ENCODE results near the gene PLEKHA8.

PLEKHA8 gene, protein sequence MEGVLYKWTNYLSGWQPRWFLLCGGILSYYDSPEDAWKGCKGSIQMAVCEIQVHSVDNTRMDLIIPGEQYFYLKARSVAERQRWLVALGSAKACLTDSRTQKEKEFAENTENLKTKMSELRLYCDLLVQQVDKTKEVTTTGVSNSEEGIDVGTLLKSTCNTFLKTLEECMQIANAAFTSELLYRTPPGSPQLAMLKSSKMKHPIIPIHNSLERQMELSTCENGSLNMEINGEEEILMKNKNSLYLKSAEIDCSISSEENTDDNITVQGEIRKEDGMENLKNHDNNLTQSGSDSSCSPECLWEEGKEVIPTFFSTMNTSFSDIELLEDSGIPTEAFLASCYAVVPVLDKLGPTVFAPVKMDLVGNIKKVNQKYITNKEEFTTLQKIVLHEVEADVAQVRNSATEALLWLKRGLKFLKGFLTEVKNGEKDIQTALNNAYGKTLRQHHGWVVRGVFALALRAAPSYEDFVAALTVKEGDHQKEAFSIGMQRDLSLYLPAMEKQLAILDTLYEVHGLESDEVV

DNA sequence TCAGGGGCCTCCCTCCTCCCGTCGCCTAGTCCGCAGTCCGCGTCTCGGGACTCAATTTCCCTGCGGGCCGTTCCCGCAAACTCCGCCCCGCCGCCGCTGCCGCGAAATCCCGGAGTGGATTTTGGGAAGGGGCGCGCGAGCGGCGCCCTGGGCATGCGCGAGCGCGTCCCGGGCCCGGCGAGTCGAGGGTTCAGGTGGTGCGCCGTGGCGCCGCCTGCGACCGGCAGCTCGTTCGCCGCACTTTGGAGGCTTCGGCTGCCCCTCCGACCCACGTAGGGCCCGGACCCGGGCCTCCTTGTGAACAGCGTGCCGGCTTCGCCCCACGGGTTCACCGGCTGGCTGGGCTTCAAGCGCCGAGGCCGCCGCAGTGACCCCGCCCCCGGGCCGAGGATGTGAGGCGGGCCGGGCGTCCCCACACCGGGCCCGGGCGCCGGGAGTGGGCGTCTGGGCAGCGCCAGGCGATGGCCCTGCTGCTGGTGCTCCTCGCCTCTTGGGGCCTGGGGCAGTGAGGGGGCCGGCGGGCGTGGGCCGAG, at the start of gene PLEKHA8:
Gene PLEKHA8, plus strand, starts transcription at position 197 of the 533 bp plus-strand sequence. CDS start 351 bp downstream, outside the sequence.
- DNase-seq = peak; percentile 82

DNA sequence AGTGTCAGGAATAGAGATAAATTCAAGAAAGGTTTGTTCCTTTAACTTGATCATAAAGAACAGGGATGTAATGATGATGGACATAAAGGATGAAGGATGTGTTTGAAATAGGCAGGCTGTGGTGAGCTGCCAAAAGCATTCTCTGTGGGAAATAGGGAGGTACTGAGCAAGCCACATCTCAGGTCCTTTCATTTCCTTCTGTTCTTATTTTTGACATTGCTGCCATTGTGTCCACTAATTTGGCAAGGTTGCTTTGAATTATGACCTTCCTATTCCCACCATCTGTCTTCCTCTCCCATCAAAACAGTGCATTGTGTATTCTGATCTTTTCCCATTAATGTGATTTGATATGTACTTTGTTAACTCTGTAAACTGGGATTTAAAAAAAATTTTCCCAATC, 48.1 kb upstream of the PLEKHA8 start:
- no peak for DNase-seq

DNA sequence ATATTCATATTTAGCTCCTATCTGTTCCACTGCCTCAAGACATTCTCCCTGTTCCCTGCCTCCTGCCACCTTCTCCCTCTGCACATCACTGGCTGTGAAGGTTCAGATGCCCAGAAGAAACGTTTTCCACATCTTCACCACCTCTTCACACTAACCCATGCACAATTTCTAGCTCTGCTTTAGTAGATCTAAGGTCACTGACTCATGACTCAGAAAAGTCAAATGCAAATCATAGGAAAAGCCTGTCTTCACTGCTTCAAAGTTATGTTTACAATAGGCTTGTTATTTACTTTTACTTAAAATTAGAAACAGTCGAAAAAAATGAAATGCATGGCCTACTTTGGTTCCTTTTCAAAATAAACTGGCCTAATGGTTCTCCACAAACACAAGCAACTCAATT, 41.1 kb upstream of the PLEKHA8 start:
- DNase-seq = peak; percentile 62

DNA sequence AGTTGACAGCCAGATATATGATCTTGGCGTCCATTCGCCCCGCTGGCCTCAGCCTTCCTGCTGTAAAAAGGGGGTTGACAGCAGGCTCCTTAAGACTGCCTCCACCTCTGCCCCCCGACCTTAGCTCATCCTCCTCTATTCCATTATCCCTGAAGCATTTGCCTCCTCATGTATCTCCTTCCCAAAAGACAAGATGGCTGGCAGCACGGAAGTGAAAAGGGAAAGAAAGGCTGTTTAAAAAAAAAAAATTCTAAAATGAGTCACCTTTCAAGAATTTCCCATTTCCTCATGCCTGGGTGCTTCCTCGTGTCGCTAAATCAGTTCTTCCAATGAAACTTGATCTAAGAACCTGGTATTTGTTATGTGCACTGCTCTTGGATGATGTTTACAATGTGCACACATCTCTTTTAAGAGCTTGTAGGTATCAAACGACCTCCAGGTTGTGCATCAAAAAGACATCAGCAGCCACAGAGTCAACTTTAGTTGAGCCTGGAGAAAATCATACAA, 40.3 kb upstream of the PLEKHA8 start:
- peak; percentile 54 for DNase-seq

DNA sequence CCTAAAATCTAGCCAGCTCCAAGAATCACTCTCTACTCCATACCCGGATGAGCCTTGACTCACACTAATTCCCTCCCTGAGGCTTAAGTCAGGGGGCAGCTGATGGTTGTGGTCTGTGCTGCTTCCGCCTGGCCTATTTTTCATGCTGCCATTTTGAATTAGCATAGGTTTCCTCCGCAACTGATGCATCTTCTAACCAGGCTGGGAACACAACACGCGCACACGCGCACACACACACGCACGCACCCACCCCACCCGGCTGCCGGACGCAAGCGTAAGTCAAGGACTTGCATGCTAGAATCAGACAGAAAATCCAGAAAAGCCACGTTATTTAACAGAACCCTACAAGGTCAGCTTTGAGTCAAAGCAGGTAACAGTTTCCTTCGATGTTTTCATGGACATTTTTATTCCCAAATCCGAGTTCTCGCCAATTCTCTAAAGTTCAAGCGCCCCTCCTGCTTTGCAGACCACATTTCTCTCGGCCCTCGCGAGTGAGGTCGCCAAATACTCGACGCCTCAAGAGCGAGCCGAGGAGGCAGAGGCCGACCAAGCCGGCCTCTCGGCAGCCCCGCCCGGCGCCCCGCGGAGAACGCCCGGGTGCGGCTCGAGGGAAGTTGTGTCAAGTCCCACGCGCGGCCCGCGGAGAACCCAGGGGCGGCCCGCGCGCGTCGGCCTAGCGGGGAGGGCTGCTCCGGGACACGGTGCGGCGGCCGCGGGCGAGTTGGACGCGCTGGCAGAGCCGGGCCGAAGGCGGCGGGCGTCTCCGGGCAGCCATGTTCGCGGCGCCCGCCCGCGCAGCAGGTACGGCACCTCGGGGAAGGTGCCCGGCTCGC, 39.6 kb upstream of the PLEKHA8 start:
- peak; percentile 63 for DNase-seq

DNA sequence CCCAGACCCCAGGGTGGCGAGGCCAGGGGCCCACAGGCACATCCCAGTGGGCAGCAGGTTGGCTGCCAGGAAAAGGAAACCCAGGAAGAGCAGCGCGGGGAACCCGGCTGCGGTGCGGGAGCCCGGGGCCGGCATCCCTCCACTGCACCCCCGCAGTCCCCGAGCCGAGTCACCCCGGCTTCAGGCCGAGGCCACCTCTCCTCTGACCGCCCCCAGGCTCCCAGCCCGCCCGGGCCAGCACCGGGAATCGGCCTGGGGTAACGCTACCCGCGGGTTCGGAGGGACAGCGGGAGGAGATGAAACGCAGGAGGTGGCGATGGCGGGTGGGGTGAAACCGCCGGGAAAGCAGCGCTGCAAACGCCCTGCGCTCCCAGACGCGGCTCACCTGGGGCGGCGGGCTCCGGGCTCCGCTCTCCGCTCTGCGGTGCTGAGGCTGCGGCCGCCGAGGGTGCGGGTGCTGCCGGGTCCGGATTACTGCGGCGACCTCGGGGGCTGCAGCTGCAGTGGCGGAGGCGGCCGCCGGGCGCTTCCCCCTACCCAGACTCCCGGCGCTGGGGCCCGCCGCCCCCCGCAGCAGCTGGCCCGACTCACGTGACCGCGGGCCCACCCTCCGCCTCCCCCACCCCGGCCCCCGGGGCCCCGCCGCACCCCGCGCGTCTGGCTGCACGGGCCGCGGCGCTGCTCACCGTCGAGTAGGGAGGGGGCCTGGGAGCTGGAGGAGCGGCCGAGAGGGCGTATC, 38.8 kb upstream of the PLEKHA8 start, which contains the start of gene SCRN1:
Gene SCRN1, minus strand, starts transcription at position 545 of the 739 bp plus-strand sequence. CDS start 20,734 bp downstream, outside the sequence.
- no peak for DNase-seq

DNA sequence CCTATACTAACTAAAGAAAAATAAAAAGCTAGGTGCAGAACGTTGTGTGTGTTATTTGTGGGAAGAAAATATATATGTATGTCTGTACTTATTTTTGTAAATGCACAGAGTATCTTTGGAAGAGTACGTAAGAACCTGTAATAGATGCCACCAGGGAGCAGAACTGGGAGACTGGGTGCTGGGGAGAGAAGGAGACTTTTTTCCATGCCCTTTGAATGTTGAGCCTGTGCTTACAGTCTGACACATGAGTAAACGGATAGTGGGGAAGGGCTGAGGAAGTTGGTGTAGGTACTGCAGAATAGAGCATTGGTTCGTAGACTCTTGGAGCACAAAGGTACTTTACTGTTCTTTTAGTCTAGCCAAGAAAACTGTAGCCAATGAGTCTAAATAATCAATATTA, 37.3 kb upstream of the PLEKHA8 start:
- DNase-seq = peak; percentile 4

DNA sequence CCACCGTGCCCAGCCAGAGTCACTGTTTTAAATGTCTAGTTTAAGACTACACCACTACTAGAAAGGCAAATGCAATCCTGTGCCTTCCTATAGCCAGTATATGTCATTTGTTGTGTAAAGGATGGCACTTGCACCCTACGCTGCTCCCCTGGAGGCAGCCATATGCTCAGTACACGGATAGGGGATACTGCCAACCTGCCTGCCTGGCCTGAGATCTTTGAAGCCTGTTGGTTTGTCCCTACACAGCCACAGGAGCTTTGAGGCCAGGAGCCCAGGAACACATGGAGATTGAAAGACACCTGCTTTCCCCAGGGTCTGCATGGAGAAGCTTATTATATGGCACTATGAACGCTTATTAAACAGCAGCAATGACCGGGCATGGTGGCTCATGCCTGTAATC, 36.3 kb upstream of the PLEKHA8 start:
- no peak for DNase-seq

DNA sequence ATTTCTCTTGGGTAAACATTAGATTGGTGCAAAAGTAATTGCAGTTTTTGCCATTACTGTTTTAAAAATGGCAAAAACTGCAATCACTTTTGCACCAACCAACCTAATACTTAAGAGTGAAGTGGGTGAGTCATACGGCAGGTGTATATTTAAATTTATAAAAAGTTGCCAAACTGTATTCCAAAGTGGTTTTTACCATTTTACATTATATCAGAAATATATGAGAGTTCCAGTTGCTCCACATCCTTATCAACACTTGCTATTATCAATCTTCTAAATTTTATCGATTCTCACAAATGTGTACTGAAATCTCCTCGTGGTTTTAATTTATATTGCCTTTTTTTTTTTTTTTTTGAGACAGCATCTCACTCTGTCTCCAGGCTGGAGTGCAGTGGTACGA, 35.1 kb upstream of the PLEKHA8 start:
- no peak for DNase-seq

DNA sequence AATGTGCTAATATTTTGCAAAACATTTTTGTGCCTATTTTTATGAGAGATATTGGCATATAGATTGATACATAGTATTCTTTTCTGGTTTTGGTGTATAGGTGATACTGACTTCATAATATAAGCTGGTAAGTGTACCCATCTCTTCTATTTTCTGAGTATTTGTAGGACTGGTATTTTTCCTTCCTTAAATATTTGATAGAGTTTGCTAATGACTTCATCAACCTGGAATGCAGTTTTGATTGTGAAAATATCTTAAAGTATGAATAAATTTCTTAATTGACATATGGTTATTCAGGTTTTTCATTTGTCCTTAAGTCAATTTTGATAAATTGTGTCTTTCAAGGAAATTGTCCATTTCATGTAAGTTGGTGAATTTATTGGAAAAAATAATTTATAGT, 32.6 kb upstream of the PLEKHA8 start:
- DNase-seq = no peak

DNA sequence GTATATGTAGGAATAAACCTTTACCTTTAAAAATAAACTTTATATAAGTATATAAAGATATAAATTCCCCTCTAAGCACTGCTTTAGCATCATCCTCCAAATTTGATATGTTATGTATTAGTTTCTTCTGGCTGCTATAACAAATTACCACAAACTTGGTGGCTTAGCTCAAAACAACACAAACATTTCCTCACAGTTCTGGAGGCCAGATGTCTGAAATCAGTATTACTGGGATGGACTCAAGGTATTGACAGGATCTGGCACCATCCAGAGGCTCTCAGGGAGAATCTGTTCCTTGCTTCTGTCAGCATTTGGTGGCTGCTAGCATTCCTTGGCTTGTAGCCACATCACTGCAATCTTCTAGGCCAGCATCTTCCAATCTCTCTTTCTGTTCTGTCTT, 31.9 kb upstream of the PLEKHA8 start:
- no peak for DNase-seq

DNA sequence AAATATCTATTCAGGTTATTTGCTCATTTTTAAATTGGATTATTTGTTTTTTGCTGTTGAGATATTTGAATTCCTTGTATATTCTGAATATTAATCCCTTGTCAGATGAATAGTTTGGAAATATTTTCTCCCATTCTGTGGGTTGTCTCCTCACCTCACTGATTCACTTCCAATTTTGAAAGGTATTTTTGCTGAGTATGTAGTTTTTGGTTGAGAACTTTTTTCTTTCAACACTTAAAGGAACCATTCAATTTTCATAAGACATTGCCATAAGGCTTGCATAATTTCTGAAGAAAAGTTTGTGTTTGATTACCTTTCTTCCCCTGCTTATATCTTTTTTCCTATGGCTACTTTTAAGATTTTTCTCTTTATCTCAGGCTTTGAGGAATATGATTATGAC, 29.7 kb upstream of the PLEKHA8 start:
- no peak for DNase-seq

DNA sequence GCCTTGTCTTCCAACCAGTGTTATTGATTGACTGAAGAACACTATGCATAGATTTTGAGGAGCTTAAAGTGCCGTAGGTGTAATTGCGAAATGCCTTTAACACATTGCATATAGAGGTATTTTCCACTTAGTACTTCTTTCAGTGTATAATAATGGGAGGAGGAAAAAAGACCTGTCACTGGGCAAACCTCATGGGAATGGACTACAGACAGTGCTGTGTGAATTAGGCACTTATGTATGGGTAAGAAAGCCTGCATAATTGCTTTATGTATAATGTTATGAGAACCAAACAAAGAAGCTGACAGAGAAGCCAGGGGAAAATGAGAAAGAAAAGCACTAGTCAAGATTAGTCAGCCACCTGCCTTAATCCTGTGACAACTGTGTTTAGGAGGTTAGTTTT, 26.2 kb upstream of the PLEKHA8 start:
- DNase-seq = no peak

DNA sequence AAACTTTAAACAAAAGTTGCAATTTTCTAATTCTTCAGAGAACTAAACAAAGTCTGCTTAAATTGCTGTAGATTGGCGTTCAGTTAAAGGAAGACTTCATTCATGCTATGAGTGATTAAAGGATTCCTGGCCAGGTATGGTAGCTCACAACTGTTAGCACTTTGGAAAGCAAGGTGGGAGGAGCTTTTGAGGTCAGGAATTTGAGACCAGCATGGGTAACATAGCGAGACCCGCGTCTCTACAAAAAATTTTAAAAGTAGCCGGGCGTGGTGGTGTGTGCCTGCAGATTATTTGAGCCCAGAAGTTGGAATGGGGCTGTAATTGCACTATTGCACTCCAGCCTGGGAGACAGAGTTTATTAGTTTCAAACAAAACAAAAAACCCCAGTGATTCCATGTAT, 25.1 kb upstream of the PLEKHA8 start:
- DNase-seq = no peak

DNA sequence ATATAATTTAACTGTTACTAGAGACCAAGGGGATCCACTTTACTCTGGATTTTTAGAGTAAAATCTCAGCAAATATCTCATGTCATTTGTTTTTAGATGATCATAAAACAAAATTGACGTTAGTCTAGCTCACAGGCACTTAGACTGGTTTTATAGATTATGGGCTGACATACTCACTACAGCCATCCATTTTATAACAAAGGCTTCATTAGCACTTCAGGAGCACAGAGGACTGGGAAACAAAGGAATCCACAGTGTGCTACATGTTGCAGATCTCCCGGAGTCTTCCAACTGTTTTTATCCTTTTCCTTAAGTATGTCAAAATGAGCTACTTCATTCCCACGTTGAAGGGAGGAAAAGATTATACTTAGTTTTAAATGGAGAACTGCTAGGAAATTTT, 22.7 kb upstream of the PLEKHA8 start:
- DNase-seq = no peak

DNA sequence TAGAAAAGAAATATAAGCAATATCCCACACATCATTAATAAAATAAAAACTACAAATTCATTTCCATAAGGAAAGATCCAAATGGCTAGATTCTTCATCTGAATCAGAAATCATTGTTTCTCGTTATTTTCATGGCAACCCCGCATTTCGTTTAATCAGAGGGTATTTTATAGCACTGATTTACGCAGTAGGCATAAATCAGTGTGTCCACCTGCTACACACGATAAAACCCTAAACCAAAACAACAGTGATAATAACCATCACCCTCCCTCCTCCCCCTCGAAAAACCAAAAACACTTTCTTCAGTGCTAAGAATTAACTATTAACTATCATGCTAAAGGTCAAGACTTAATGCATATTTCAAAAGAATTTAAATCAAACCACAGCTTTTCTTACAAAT, 18.2 kb upstream of the PLEKHA8 start:
- DNase-seq = no peak

DNA sequence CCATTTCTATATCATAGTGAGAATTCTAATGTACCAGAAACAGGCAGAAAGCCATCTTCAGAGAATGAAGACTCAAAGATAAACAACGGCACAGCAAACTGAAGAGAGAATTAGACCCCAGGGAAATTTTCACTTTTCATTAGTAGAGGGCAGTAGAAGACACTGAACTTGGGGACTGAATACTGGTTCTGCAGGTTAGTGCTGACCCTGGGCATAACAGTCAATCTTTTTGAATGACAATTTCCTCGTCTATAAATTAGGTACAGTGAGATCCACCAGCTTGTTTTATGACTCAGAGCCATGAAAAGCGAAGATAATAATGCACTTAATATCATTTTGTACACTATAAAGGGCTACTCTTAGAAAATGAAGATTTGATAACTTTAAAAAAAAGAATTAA, 15.5 kb upstream of the PLEKHA8 start:
- no peak for DNase-seq

DNA sequence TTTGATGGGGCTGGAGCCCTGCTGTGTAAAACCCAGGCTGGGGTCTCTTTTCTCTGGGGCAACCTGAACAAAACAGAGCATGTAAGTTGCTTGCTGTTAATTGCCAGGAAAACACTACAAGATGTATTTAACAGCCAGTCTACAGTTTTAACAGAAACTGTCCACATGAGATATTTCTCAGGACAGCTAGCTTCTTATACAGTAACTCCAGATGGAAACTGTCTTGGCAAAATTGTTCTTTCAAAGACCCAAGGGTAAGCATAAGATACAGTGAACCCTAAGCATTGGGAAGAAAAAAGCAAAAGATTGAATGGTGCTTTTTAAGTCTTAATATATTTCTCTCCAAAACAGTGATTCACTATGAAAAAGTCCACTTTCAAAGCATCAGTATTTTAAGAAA, 9.8 kb upstream of the PLEKHA8 start:
- no peak for DNase-seq

DNA sequence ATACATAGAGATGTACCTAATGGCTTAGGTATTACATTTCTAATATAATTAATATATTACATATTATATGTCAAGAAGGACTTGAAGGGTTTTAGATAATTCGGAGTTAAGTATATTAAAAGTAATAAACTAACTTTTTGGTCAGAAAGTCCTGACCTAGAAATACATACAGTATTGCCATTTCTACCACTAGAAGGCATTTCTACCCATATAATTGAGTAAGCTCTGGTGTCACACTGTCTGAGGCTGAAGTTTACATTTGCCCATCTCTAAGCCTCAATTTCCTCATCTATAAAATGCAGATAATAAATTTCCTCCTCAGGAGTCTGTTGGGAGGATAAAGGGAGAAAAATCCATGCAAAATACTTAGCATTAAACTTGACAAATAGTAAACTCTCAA, 8.8 kb upstream of the PLEKHA8 start:
- no peak for DNase-seq

DNA sequence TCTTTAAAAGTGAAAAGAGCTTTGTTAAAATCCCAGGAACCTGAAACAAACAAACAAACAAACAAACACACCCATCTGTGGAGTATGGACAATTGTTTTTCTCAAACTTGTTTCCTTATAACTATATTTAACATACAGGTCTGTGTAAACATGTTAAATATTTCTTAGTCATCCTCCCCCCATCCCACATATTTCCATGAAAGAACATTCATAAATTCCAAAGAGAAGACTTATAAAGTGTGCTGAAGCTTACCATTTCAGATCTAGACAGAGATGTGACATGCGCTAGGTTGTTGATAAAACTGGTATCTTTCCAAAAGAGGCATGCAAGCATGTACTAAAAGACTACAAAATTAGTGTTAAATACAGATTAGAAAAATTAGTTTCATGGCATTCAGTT, 8.3 kb upstream of the PLEKHA8 start:
- no peak for DNase-seq

DNA sequence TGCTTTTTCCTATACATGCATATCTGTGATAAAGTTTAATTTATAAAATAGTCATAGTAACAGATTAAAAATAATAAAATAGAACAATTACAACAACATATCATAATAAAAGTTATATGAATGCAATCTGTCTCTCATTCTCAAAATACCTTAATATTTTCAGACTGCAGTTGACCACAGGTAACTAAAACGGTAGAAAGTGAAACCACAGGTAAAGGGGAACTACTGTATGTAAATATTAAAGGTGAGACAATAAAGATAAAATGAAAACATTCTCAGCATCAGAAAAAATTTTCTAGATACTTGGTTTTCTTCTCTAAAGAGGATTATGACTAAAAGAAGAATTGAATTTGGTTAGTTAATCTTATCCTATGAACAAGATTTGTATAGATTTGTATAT, 7.7 kb upstream of the PLEKHA8 start:
- peak; percentile 22 for DNase-seq

DNA sequence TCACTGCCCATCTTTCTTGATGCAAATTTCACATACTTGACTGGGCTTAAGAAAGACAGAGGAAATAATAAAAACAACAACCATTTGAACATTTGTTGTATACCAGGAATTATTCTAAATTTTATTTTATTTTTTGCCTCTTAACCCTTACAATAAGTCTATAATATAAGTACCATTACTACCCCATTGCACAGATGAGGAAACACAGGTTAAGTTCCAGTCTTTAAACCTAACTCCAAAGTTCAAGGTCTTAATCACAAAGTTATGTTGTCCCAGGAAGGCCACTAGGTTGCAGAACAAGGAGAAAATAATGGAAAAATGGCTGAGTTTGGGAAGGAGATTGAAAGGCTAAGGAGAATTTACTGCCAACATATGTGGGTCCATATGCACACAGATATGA, 5.2 kb upstream of the PLEKHA8 start:
- DNase-seq = no peak

DNA sequence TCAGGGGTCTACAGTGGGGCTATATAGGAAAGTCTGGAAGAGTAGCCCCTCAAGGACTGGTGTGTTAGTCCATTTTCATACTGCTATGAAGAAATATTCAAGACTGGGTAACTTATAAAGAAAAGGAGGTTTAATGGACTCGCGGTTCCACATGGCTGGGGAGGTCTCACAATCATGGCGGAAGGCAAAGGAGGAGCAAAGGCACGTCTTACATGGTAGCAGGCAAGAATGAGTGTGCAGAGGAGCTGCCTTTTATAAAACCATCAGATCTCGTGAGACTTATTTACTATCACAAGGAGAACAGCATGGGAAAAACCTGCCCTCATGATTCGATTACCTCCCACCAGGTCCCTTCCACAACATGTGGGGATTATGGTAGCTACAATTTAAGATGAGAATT, 4.7 kb upstream of the PLEKHA8 start:
- DNase-seq = no peak

Data from NCI-H526 treated with DMSO at 0.1 percent for 48 hours (cell line).